ENCODE results near the gene NOP53. TPM values are rescaled to one million over a fixed set of nuclear protein-coding genes. Genes with fewer than 3 reads are reported as not detected.

The NOP53 gene
- total RNA-seq, 1 donor from 2014 or later: 290 TPM

DNA sequence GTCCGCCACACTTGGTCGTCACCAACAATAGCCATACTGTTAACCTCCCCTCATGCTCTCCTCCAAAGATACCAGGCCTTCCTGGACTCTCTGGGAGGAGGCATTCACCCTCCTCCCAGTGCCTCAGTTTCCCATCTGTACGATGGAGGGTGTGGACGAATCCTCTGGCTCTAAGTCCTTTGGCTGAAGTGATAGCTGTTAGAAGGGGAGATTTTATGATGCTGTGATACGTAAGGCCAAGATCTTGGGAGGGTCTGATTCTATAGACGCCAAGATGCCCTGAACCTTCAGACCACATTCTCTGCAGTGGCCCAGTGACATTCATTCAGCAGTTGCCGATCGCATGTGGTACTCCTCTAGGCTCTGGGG is 14.8 kb upstream of the NOP53 start:
- DNase-seq (ENCODE audit: low spot score in 2 of 2, unreplicated experiment in 2 of 2): no peak
- Mint-ChIP-seq H3K4me1 (peaks cover 13% of the 10 kb centered on the region), H3K36me3 (peaks cover 21% of the 10 kb centered on the region), H3K27me3 (ENCODE audit: low read depth) (no peaks in the 10 kb centered on the region), H3K9me3 (peaks cover 3% of the 10 kb centered on the region), H3K4me3 (peak overlapping the region; percentile 66), H3K27ac (peak overlapping the region; percentile 79)
- no peak for TF ChIP-seq CTCF (IDR thresholded peaks at IDR 0.05; ENCODE audit: unreplicated experiment)

GRCh38 chr19:47730910-47731309 is 14.4 kb upstream of the NOP53 start:
- peaks cover 21% of the 10 kb centered on the region for H3K36me3 Mint-ChIP-seq
- DNase-seq (ENCODE audit: low spot score in 2 of 2, unreplicated experiment in 2 of 2): no peak
- H3K9me3 Mint-ChIP-seq: peaks cover 3% of the 10 kb centered on the region
- H3K4me1 Mint-ChIP-seq: peaks cover 13% of the 10 kb centered on the region
- no peak overlapping the region for H3K4me3 Mint-ChIP-seq
- peak overlapping the region; percentile 18 for H3K27ac Mint-ChIP-seq
- H3K27me3 Mint-ChIP-seq (ENCODE audit: low read depth): no peaks in the 10 kb centered on the region
- TF ChIP-seq CTCF (IDR thresholded peaks at IDR 0.05; ENCODE audit: unreplicated experiment): no peak

- Mint-ChIP-seq H3K4me3 (no peak overlapping the region), H3K9me3 (peaks cover 3% of the 10 kb centered on the region), H3K4me1 (no peaks in the 10 kb centered on the region), H3K27ac (no peak overlapping the region), H3K27me3 (ENCODE audit: low read depth) (no peaks in the 10 kb centered on the region), H3K36me3 (peaks cover 16% of the 10 kb centered on the region)
- no peak for TF ChIP-seq CTCF (IDR thresholded peaks at IDR 0.05; ENCODE audit: unreplicated experiment)
- DNase-seq (ENCODE audit: low spot score in 2 of 2, unreplicated experiment in 2 of 2): no peak
Measured at GRCh38 chr19:47735131-47735530, 10.2 kb upstream of the NOP53 start.

DNA sequence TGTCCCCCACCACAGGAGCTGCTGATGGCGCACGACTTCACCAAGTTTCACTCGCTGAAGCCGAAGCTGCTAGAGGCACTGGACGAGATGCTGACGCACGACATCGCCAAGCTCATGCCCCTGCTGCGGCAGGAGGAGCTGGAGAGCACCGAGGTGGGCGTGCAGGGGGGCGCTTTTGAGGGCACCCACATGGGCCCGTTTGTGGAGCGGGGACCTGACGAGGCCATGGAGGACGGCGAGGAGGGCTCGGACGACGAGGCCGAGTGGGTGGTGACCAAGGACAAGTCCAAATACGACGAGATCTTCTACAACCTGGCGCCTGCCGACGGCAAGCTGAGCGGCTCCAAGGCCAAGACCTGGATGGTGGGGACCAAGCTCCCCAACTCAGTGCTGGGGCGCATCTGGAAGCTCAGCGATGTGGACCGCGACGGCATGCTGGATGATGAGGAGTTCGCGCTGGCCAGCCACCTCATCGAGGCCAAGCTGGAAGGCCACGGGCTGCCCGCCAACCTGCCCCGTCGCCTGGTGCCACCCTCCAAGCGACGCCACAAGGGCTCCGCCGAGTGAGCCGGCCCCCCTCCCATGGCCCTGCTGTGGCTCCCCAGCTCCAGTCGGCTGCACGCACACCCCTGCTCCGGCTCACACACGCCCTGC is 4.4 kb upstream of the NOP53 start:
- Mint-ChIP-seq H3K27ac (no peak overlapping the region), H3K36me3 (peaks cover 16% of the 10 kb centered on the region), H3K4me3 (no peak overlapping the region), H3K9me3 (no peaks in the 10 kb centered on the region), H3K4me1 (peaks cover 12% of the 10 kb centered on the region), H3K27me3 (ENCODE audit: low read depth) (no peaks in the 10 kb centered on the region)
- no peak for TF ChIP-seq CTCF (IDR thresholded peaks at IDR 0.05; ENCODE audit: unreplicated experiment)
- no peak for DNase-seq (ENCODE audit: low spot score in 2 of 2, unreplicated experiment in 2 of 2)

- Mint-ChIP-seq H3K4me1 (peaks cover 13% of the 10 kb centered on the region), H3K27me3 (ENCODE audit: low read depth) (no peaks in the 10 kb centered on the region), H3K9me3 (no peaks in the 10 kb centered on the region), H3K4me3 (no peak overlapping the region), H3K36me3 (peaks cover 12% of the 10 kb centered on the region), H3K27ac (peak overlapping the region; percentile 97)
- TF ChIP-seq CTCF (IDR thresholded peaks at IDR 0.05; ENCODE audit: unreplicated experiment): no peak
- no peak for DNase-seq (ENCODE audit: low spot score in 2 of 2, unreplicated experiment in 2 of 2)
Measured at GRCh38 chr19:47741544-47742140, 3.7 kb upstream of the NOP53 start.

Measured in mesothelial cell of epicardium (in vitro differentiated cells).